ENCODE results near the gene CMKLR1. TPM values are rescaled to one million over a fixed set of nuclear protein-coding genes. Genes with fewer than 3 reads are reported as not detected.

The CMKLR1 gene
- total and polyA plus RNA-seq, 4 donors: 0.67 to 13.7 (median 5.8) TPM

GRCh38 chr12:108370415-108370814, 31.3 kb upstream of the CMKLR1 start:
- Histone ChIP-seq H3K9me3 (ENCODE audit: control insufficient read depth in 4 of 4, low read length in 3 of 4) (peaks cover 4 to 19% (median 15%) of the 10 kb centered on the region in 4 donors), H3K4me3 (ENCODE audit: low read depth in 1 of 3, low read length in 3 of 3) (no peak overlapping the region), H3K9ac (ENCODE audit: low read depth in 1 of 2, low read length in 2 of 2) (no peak overlapping the region), H3K27me3 (ENCODE audit: control insufficient read depth in 4 of 4, insufficient read depth in 4 of 4, low read length in 3 of 4) (no peaks in the 10 kb centered on the region), H3K27ac (ENCODE audit: low read depth in 1 of 2, low read length in 2 of 2) (no peak overlapping the region), H3K36me3 (ENCODE audit: control insufficient read depth in 4 of 4, insufficient read depth in 3 of 4, low read depth in 1 of 4, low read length in 3 of 4) (no peaks in the 10 kb centered on the region), H3K4me1 (ENCODE audit: control insufficient read depth in 4 of 4, insufficient read depth in 4 of 4, low read length in 3 of 4) (no peaks in the 10 kb centered on the region)
- TF ChIP-seq RAD21 (IDR thresholded peaks at IDR 0.05) (no peak), JUND (IDR thresholded peaks at IDR 0.05) (no peak), CTCF (IDR thresholded peaks at IDR 0.05; ENCODE audit: low read depth, low read length, missing input control) (no peak), EGR1 (IDR thresholded peaks at IDR 0.05; ENCODE audit: low read depth in 2 of 2) (no peak), YY1 (IDR thresholded peaks at IDR 0.05) (no peak), FOXA2 (IDR thresholded peaks at IDR 0.05) (no peak), RXRA (IDR thresholded peaks at IDR 0.05) (no peak), FOXA1 (IDR thresholded peaks at IDR 0.05) (no peak)
- WGBS: 81% methylated on average over 5 of the region's 5 CpGs
- no peak for DNase-seq (ENCODE audit: low spot score)

GRCh38 chr12:108369736-108370396, 30.8 kb upstream of the CMKLR1 start:
- no peak for DNase-seq (ENCODE audit: low spot score)
- TF ChIP-seq ZBTB33 (IDR thresholded peaks at IDR 0.05) (no peak), FOXA1 (IDR thresholded peaks at IDR 0.05) (no peak), HNF4A (conservative IDR thresholded peaks at IDR 0.05) (no peak), FOXA2 (IDR thresholded peaks at IDR 0.05) (no peak), SP1 (IDR thresholded peaks at IDR 0.05) (no peak), GABPA (IDR thresholded peaks at IDR 0.05 in 1 of 2, conservative IDR thresholded peaks at IDR 0.05 in 1 of 2) (no peak)
- Histone ChIP-seq H3K27ac (ENCODE audit: low read depth in 1 of 2, low read length in 2 of 2) (no peak overlapping the region), H3K4me1 (ENCODE audit: control insufficient read depth in 4 of 4, insufficient read depth in 4 of 4, low read length in 3 of 4) (no peaks in the 10 kb centered on the region), H3K9me3 (ENCODE audit: control insufficient read depth in 4 of 4, low read length in 3 of 4) (peaks cover 4 to 18% (median 13%) of the 10 kb centered on the region in 4 donors), H3K36me3 (ENCODE audit: control insufficient read depth in 4 of 4, insufficient read depth in 3 of 4, low read depth in 1 of 4, low read length in 3 of 4) (no peaks in the 10 kb centered on the region), H3K4me3 (ENCODE audit: low read depth in 1 of 3, low read length in 3 of 3) (no peak overlapping the region), H3K27me3 (ENCODE audit: control insufficient read depth in 4 of 4, insufficient read depth in 4 of 4, low read length in 3 of 4) (no peaks in the 10 kb centered on the region), H3K9ac (ENCODE audit: low read depth in 1 of 2, low read length in 2 of 2) (no peak overlapping the region)
- 82% methylated on average over 5 of the region's 5 CpGs for WGBS

- no peaks in the 10 kb centered on the region for H3K4me1 ChIP-seq (ENCODE audit: control insufficient read depth in 4 of 4, insufficient read depth in 4 of 4, low read length in 3 of 4)
- DNase-seq (ENCODE audit: low spot score): no peak
- H3K4me3 ChIP-seq (ENCODE audit: low read depth in 1 of 3, low read length in 3 of 3): no peak overlapping the region
- no peaks in the 10 kb centered on the region for H3K27me3 ChIP-seq (ENCODE audit: control insufficient read depth in 4 of 4, insufficient read depth in 4 of 4, low read length in 3 of 4)
- no peaks in the 10 kb centered on the region for H3K36me3 ChIP-seq (ENCODE audit: control insufficient read depth in 4 of 4, insufficient read depth in 3 of 4, low read depth in 1 of 4, low read length in 3 of 4)
- peaks cover 0 to 5% (median 3%) of the 10 kb centered on the region in 4 donors for H3K9me3 ChIP-seq (ENCODE audit: control insufficient read depth in 4 of 4, low read length in 3 of 4)
- no peak overlapping the region for H3K9ac ChIP-seq (ENCODE audit: low read depth in 1 of 2, low read length in 2 of 2)
- WGBS: 86% methylated on average over 2 of the region's 2 CpGs
- H3K27ac ChIP-seq (ENCODE audit: low read depth in 1 of 2, low read length in 2 of 2): no peak overlapping the region
- no peak for TF ChIP-seq FOXA1 (IDR thresholded peaks at IDR 0.05)
- no peak for TF ChIP-seq RXRA (IDR thresholded peaks at IDR 0.05)
- no peak for TF ChIP-seq HNF4G (IDR thresholded peaks at IDR 0.05)
- TF ChIP-seq RAD21 (IDR thresholded peaks at IDR 0.05): no peak
- no peak for TF ChIP-seq MAX (IDR thresholded peaks at IDR 0.05)
- no peak for TF ChIP-seq FOXA2 (IDR thresholded peaks at IDR 0.05)
- TF ChIP-seq JUND (IDR thresholded peaks at IDR 0.05): no peak
- no peak for TF ChIP-seq NR2F2 (IDR thresholded peaks at IDR 0.05)
- no peak for TF ChIP-seq EGR1 (IDR thresholded peaks at IDR 0.05; ENCODE audit: low read depth in 2 of 2)
- TF ChIP-seq GABPA (IDR thresholded peaks at IDR 0.05 in 1 of 2, conservative IDR thresholded peaks at IDR 0.05 in 1 of 2): no peak
- no peak for TF ChIP-seq CTCF (IDR thresholded peaks at IDR 0.05; ENCODE audit: low read depth, low read length, missing input control)
- no peak for TF ChIP-seq TAF1 (conservative IDR thresholded peaks at IDR 0.05)
- no peak for TF ChIP-seq ZBTB33 (IDR thresholded peaks at IDR 0.05)
- TF ChIP-seq ATF3 (IDR thresholded peaks at IDR 0.05): no peak
- no peak for TF ChIP-seq YY1 (IDR thresholded peaks at IDR 0.05)
Measured at GRCh38 chr12:108368089-108368488, 29.0 kb upstream of the CMKLR1 start.

All from liver (tissue), 9 donors.